Hepatocyte (in vitro differentiated cells): ENCODE data around the gene MAGI1.

Experiments used
- EZH2phosphoT487 ChIP-seq: fragments of 200-600 bp; sonication (generic); IDR thresholded peaks from one replicate; pipeline ENCODE4 v1.6.1; 2018; ENCODE audit warnings: antibody characterized with exemption, mild to moderate bottlenecking, low read depth, moderate library complexity; ENCODE audit not compliant: unreplicated experiment, severe bottlenecking
- TF ChIP-seq, protein P1 (sequence below): fragments of 200-600 bp; sonication (generic); IDR thresholded peaks from 2 replicates; pipeline ENCODE4 v1.5.1; 2016; ENCODE audit warnings: antibody characterized with exemption, mild to moderate bottlenecking; ENCODE audit not compliant: poor library complexity

DNA sequence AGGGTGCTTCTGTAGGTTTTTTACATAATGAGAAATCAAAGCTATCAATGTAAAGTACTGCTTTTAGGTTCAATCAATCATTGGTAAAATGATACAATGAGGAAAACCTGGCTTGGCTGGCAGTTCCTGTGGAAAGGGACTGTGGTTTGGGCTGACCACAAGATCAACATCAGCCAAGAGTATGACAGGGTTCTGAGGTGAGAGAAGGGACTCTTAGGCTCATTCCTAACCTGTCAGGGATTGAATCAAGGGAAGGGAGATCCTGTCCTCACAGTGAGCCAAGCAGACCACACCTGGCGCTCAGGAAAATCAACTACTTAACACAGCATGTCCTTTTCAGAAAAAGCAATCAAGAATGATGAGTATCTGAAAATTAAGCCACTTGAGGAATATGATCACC, 111.1 kb downstream of the MAGI1 start:
- TF ChIP-seq, protein P1, sequence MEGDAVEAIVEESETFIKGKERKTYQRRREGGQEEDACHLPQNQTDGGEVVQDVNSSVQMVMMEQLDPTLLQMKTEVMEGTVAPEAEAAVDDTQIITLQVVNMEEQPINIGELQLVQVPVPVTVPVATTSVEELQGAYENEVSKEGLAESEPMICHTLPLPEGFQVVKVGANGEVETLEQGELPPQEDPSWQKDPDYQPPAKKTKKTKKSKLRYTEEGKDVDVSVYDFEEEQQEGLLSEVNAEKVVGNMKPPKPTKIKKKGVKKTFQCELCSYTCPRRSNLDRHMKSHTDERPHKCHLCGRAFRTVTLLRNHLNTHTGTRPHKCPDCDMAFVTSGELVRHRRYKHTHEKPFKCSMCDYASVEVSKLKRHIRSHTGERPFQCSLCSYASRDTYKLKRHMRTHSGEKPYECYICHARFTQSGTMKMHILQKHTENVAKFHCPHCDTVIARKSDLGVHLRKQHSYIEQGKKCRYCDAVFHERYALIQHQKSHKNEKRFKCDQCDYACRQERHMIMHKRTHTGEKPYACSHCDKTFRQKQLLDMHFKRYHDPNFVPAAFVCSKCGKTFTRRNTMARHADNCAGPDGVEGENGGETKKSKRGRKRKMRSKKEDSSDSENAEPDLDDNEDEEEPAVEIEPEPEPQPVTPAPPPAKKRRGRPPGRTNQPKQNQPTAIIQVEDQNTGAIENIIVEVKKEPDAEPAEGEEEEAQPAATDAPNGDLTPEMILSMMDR = no peak
- no peak for TF ChIP-seq EZH2phosphoT487
